Astrocyte (in vitro differentiated cells and primary cell): ENCODE measurements around the gene MYO19. TPM values are rescaled to one million over a fixed set of nuclear protein-coding genes. Genes with fewer than 3 reads are reported as not detected.

ENCODE experiments used
- DNase-seq: peaks from one replicate; pipeline ENCODE4 v3.0.0-alpha.2; 2010; ENCODE audit warnings: low read depth
- FAIRE-seq: peaks from 2 replicates; lab custom pipeline; 2011; peaks lifted over from hg19 to GRCh38; lab: Jason Lieb, UNC
- H2AFZ ChIP-seq: 2 replicates; pipeline ENCODE4 v1.6.0; 2012; ENCODE audit warnings: low read depth, low read length, inconsistent platforms
- H3K27ac ChIP-seq: 2 replicates; pipeline ENCODE4 v1.5.1; 2011; ENCODE audit warnings: low read depth, low read length, inconsistent platforms
- H3K27me3 ChIP-seq: 2 replicates; pipeline ENCODE4 v1.6.0; 2011; ENCODE audit warnings: low read length, inconsistent platforms; ENCODE audit not compliant: insufficient read depth
- H3K36me3 ChIP-seq: 2 replicates; pipeline ENCODE4 v1.5.1; 2011; ENCODE audit warnings: low read length, inconsistent platforms; ENCODE audit not compliant: insufficient read depth
- H3K4me1 ChIP-seq: 2 replicates; pipeline ENCODE4 v1.5.1; 2011; ENCODE audit warnings: low read length, inconsistent platforms; ENCODE audit not compliant: insufficient read depth
- H3K4me2 ChIP-seq: 2 replicates; pipeline ENCODE4 v1.6.0; 2012; ENCODE audit warnings: low read length, inconsistent platforms
- H3K4me3 ChIP-seq: 2 replicates; pipeline ENCODE4 v1.5.1; 2011; ENCODE audit warnings: low read depth, mild to moderate bottlenecking, low read length, inconsistent platforms; ENCODE audit not compliant: insufficient read depth
- H3K79me2 ChIP-seq: 2 replicates; pipeline ENCODE4 v1.6.0; 2012; ENCODE audit warnings: mild to moderate bottlenecking, low read length, inconsistent platforms; ENCODE audit not compliant: insufficient read depth
- H3K9ac ChIP-seq: 2 replicates; pipeline ENCODE4 v1.6.0; 2012; ENCODE audit warnings: mild to moderate bottlenecking, low read length, inconsistent platforms
- H3K9me3 ChIP-seq: 2 replicates; pipeline ENCODE4 v1.5.1; 2012; ENCODE audit warnings: low read depth, mild to moderate bottlenecking, low read length, inconsistent platforms; ENCODE audit not compliant: insufficient read depth
- H4K20me1 ChIP-seq: 2 replicates; pipeline ENCODE4 v1.6.0; 2012; ENCODE audit warnings: low read length, inconsistent platforms; ENCODE audit not compliant: insufficient read depth
- H3K27ac Mint-ChIP-seq: one replicate; pipeline ENCODE4 v1.8.0; 2021; ENCODE audit warnings: mild to moderate bottlenecking, mixed read lengths; ENCODE audit not compliant: unreplicated experiment
- H3K27me3 Mint-ChIP-seq: one replicate; pipeline ENCODE4 v1.8.0; 2021; ENCODE audit warnings: low read depth, mixed read lengths; ENCODE audit not compliant: unreplicated experiment
- H3K36me3 Mint-ChIP-seq: one replicate; pipeline ENCODE4 v1.8.0; 2021; ENCODE audit warnings: low read depth, mixed read lengths; ENCODE audit not compliant: unreplicated experiment
- H3K4me1 Mint-ChIP-seq: one replicate; pipeline ENCODE4 v1.8.0; 2021; ENCODE audit warnings: low read depth, mixed read lengths; ENCODE audit not compliant: unreplicated experiment
- H3K4me3 Mint-ChIP-seq: one replicate; pipeline ENCODE4 v1.8.0; 2021; ENCODE audit warnings: mild to moderate bottlenecking, moderate library complexity, mixed read lengths; ENCODE audit not compliant: unreplicated experiment
- H3K9me3 Mint-ChIP-seq: one replicate; pipeline ENCODE4 v1.8.0; 2021; ENCODE audit warnings: mild to moderate bottlenecking, mixed read lengths; ENCODE audit not compliant: unreplicated experiment
- CTCF ChIP-seq: IDR thresholded peaks from 2 replicates; pipeline ENCODE4 v1.5.1; 2011; ENCODE audit warnings: low read depth, mild to moderate bottlenecking, inconsistent platforms, low read length, moderate library complexity; ENCODE audit not compliant: insufficient read depth
- EZH2 ChIP-seq: IDR thresholded peaks from 2 replicates; pipeline ENCODE4 v1.6.1; 2012; ENCODE audit warnings: mild to moderate bottlenecking, low read length, inconsistent platforms; ENCODE audit not compliant: insufficient read depth
- total RNA-seq: library from RNA; stranded (reverse); gene quantifications from 2 replicates; pipeline ENCODE4 v1.2.1, GENCODE V29; 2021

Gene MYO19
- total RNA-seq, 1 donor from 2014 or later: 42.9 TPM

DNA sequence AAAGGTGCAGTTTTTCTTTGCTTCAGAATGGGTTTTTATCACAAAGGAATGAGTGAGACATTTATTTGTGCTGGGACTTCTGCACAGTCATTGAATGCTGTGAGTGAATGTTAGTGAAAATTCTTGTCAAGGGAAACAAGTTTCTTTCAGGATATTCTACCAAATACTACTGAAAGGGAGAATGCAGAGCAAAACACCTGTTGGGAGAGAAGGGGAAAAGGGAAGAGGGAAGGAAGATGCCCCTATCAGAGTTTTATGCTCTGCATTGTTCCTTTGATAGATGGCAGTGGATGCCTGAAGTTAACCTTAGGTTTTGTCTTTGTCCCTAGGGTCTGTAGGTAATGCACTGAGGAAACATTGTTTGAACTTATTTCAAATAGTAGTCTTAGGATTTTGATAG, 13.1 kb upstream of the MYO19 start:
- H3K9me3 Mint-ChIP-seq: no peaks in the 10 kb centered on the region
- H3K4me1 Mint-ChIP-seq: peaks cover 19% of the 10 kb centered on the region
- H3K27ac ChIP-seq: peak overlapping the region; percentile 3
- H3K79me2 ChIP-seq: peaks cover 90% of the 10 kb centered on the region
- no peaks in the 10 kb centered on the region for H3K36me3 ChIP-seq
- TF ChIP-seq CTCF: no peak
- TF ChIP-seq EZH2: no peak
- peak overlapping the region; percentile 95 for H3K9ac ChIP-seq
- peak overlapping the region; percentile 92 for H3K4me2 ChIP-seq
- H3K27ac Mint-ChIP-seq: peak overlapping the region; percentile 82
- FAIRE-seq (no peak), DNase-seq (no peak)
- H3K4me1 ChIP-seq: peaks cover 9% of the 10 kb centered on the region
- no peaks in the 10 kb centered on the region for H3K9me3 ChIP-seq
- peak overlapping the region; percentile 93 for H3K4me3 ChIP-seq
- peak overlapping the region; percentile 91 for H3K4me3 Mint-ChIP-seq
- H3K27me3 ChIP-seq: no peaks in the 10 kb centered on the region
- no peak overlapping the region for H2AFZ ChIP-seq
- H3K36me3 Mint-ChIP-seq: peaks cover 5% of the 10 kb centered on the region
- peaks cover 69% of the 10 kb centered on the region for H4K20me1 ChIP-seq
- H3K27me3 Mint-ChIP-seq: no peaks in the 10 kb centered on the region

DNA sequence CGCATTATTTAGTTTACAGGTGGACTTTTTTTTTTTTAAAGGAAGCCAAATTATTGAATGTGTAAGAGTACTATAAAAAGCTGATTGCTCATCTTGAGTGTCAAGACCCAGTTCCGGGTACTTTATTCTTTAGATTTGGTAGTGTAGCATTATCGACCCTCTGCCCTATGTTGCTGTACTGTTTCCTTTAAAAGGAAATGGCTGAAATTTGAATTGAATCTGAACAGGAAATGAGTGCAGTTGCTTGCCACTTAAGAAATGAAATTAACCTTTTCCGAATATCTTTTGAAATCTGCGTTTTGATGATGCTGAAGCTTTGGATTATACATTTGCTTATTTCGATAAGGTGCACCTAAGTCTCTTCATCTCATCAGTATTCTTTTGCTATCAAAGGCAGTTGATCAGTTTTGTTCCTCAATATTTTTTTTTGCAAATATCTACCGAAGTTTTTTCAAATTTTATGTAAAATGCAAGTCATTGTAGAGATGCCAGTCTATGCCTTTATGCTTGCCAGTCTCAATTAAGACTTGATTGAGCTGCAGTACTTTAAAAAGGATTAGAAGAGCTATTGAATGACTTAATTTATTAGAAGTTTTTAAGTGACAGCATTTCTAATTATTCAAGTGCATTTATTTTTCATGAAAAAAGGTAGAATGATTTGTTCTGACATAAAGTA, 11.9 kb upstream of the MYO19 start:
- Histone ChIP-seq H3K27me3 (no peaks in the 10 kb centered on the region), H3K27ac (peak overlapping the region; percentile 79), H4K20me1 (peaks cover 58% of the 10 kb centered on the region), H3K9ac (peak overlapping the region; percentile 95), H2AFZ (no peak overlapping the region), H3K4me3 (peak overlapping the region; percentile 93), H3K4me2 (peak overlapping the region; percentile 92), H3K36me3 (no peaks in the 10 kb centered on the region), H3K9me3 (no peaks in the 10 kb centered on the region), H3K79me2 (peaks cover 81% of the 10 kb centered on the region), H3K4me1 (peaks cover 9% of the 10 kb centered on the region)
- Mint-ChIP-seq H3K27ac (peak overlapping the region; percentile 94), H3K27me3 (no peaks in the 10 kb centered on the region), H3K36me3 (peaks cover 5% of the 10 kb centered on the region), H3K4me3 (peak overlapping the region; percentile 91), H3K9me3 (no peaks in the 10 kb centered on the region), H3K4me1 (peaks cover 16% of the 10 kb centered on the region)
- DNase-seq (no peak), FAIRE-seq (no peak)
- TF ChIP-seq CTCF (no peak), EZH2 (no peak)
